A673 (cell line): ENCODE results near the gene NPBWR2.

ENCODE experiments used
- CTCF ChIP-seq: fragments of 300-800, 200-600 bp; sonication (generic); conservative IDR thresholded peaks from 2 replicates; pipeline ENCODE4 v1.5.1; 2017; ENCODE audit warnings: low read depth, mild to moderate bottlenecking, antibody characterized with exemption, low read length, moderate library complexity, mixed read lengths
- EZH2 ChIP-seq: fragments of 200-600 bp; sonication (generic); IDR thresholded peaks from 2 replicates; pipeline ENCODE4 v1.6.1; 2017; ENCODE audit warnings: borderline replicate concordance, low read depth, mild to moderate bottlenecking, mixed read lengths, antibody characterized with exemption, low read length; ENCODE audit not compliant: poor library complexity, severe bottlenecking

GRCh38 chr20:64116016-64116415 is 8.7 kb upstream of the NPBWR2 start:
- TF ChIP-seq CTCF: no peak
- no peak for TF ChIP-seq EZH2
